ENCODE measurements around the gene SPPL3. TPM values are rescaled to one million over a fixed set of nuclear protein-coding genes. Genes with fewer than 3 reads are reported as not detected.
A peak's percentile ranks its signal among the peaks of the same experiment; 100 is the strongest.
"Not testable (repeated sequence)": the region's sequence is repeated elsewhere in the genome, so short reads cannot be mapped to it uniquely, and the experiment has no call there.

The SPPL3 gene, protein sequence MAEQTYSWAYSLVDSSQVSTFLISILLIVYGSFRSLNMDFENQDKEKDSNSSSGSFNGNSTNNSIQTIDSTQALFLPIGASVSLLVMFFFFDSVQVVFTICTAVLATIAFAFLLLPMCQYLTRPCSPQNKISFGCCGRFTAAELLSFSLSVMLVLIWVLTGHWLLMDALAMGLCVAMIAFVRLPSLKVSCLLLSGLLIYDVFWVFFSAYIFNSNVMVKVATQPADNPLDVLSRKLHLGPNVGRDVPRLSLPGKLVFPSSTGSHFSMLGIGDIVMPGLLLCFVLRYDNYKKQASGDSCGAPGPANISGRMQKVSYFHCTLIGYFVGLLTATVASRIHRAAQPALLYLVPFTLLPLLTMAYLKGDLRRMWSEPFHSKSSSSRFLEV
- total RNA-seq: 26.8 TPM
- long read RNA-seq, full-length matches to known transcripts: 103 of 112 reads
- long read RNA-seq, partial matches to known transcripts: 2 of 112 reads
- long read RNA-seq, other reads (novel, unspliced or antisense): 7 of 112 reads

DNA sequence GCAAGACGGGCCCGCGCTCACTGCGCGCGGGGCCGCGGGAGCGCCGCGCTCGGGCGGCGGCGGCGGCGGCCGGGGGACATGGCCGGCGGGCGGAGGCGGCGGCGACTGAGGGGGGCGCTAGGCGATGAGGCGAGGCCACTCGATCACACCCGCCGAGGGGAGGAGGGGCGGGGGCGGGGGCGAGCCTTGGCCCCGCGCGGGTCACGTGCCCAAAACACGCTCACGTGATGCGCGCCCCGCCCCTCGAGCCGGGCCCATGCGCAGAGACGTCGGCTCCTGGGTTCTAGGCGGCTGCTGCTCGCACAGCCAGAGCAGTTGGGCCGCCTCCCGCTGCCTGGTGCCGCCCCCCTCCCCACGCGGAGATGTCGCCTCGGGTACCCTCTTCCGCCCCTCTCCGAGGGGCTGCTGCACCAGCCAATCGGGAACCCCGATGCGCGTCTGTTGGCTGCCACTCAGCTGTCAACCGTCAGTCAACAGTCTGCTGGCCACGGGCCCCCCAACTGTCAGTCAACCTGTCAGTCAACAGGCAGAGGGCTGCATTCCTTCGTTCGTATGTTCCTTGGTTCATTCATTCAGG, at the start of gene SPPL3:
SPPL3 (minus strand) TSS at position 162 of the 577 bp plus-strand sequence. CDS start 491 bp downstream, outside the sequence.
- intact Hi-C loops (cut with micrococcal nuclease): no loop called here
- peaks cover 53% of the 10 kb centered on the region for H3K4me1 ChIP-seq
- no peaks in the 10 kb centered on the region for H3K36me3 ChIP-seq
- no peaks in the 10 kb centered on the region for H3K27me3 ChIP-seq (ENCODE audit: low read depth)
- TF ChIP-seq, protein P1, sequence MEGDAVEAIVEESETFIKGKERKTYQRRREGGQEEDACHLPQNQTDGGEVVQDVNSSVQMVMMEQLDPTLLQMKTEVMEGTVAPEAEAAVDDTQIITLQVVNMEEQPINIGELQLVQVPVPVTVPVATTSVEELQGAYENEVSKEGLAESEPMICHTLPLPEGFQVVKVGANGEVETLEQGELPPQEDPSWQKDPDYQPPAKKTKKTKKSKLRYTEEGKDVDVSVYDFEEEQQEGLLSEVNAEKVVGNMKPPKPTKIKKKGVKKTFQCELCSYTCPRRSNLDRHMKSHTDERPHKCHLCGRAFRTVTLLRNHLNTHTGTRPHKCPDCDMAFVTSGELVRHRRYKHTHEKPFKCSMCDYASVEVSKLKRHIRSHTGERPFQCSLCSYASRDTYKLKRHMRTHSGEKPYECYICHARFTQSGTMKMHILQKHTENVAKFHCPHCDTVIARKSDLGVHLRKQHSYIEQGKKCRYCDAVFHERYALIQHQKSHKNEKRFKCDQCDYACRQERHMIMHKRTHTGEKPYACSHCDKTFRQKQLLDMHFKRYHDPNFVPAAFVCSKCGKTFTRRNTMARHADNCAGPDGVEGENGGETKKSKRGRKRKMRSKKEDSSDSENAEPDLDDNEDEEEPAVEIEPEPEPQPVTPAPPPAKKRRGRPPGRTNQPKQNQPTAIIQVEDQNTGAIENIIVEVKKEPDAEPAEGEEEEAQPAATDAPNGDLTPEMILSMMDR (IDR thresholded peaks at IDR 0.05; ENCODE audit: borderline replicate concordance): no peak
- H3K4me3 ChIP-seq: peak within 1 kb of the TSS; percentile 98
- H3K9me3 ChIP-seq (replicated peaks): no peaks in the 10 kb centered on the region
- peak within 1 kb of the TSS; percentile 97 for H3K27ac ChIP-seq (replicated peaks)
- DNase-seq: peak; percentile 96

DNA sequence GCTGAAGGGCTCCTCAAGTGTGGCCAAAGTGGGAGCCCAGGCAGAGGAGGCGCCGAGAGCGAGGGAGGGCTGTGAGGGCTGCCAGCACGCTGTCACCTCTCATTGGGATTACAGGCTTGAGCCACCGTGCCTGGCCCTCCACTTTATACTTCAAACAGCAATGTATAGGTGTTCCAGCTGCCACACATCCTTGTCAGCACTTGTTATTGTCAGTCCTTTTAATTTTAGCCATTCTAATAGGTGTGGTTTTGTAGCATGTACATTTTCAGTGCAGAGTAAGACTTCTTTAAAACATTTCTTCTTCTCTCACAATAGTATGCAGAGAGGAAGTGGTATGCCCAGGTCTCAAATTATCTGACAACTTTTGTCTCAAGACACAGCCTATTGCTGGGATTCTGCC, 46.6 kb upstream of the SPPL3 start:
- no peaks in the 10 kb centered on the region for H3K9me3 ChIP-seq (replicated peaks)
- intact Hi-C loops (cut with micrococcal nuclease): no loop called here
- no peak for DNase-seq
- TF ChIP-seq, protein P1 (IDR thresholded peaks at IDR 0.05; ENCODE audit: borderline replicate concordance): no peak
- H3K4me1 ChIP-seq: no peaks in the 10 kb centered on the region
- H3K27ac ChIP-seq (replicated peaks): no peak overlapping the region
- H3K4me3 ChIP-seq: no peak overlapping the region
- no peaks in the 10 kb centered on the region for H3K36me3 ChIP-seq
- no peaks in the 10 kb centered on the region for H3K27me3 ChIP-seq (ENCODE audit: low read depth)

DNA sequence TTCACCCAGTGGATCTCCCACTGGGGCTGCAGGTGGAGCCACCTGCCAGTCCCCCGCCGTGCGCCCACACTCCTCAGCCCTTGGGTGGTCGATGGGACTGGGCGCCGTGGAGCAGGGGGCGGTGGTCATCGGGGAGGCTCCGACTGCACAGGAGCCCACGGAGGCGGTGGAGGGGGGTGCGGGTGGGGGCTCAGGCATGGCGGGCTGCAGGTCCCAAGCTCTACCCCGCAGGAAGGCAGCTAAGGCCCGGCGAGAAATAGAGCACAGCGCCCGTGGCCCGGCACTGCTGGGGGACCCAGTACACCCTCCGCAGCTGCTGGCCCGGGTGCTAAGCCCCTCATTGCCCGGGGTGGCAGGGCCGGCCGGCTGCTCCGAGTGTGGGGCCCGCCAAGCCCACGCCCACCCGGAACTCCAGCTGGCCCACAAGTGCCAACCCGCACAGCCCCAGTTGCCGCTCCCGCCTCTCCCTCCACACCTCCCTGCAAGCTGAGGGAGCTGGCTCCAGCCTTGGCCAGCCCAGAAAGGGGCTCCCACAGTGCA, 46.2 kb upstream of the SPPL3 start:
- H3K27ac ChIP-seq (replicated peaks); intact Hi-C loops (cut with micrococcal nuclease): not testable (repeated sequence)

DNA sequence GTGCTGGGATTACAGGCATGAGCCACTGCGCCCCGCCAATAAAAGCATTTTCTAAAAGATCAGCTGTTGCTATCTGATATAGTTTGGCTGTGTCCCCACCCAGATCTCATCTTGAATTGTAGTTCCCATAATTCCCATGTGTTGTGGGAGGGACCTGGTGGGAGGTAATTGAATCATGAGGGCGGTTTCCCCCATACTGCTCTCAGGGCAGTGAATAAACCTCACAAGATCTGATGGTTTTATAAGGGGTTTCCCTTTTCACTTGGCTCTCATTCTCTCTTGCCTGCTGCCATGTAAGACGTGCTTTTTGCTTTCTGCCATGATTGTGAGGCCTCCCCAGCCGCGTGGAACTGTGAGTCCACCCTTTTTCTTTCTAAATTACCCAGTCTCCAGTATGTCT, 41.4 kb upstream of the SPPL3 start:
- H3K4me1 ChIP-seq; H3K27ac ChIP-seq (replicated peaks); H3K4me3 ChIP-seq; intact Hi-C loops (cut with micrococcal nuclease); H3K9me3 ChIP-seq (replicated peaks); H3K36me3 ChIP-seq; H3K27me3 ChIP-seq (ENCODE audit: low read depth); DNase-seq: not testable (repeated sequence)

More for the DNA sequence above, 46.2 kb upstream of the SPPL3 start:
- not testable (repeated sequence) for H3K4me1 ChIP-seq; H3K9me3 ChIP-seq (replicated peaks); H3K36me3 ChIP-seq; H3K4me3 ChIP-seq; DNase-seq; H3K27me3 ChIP-seq (ENCODE audit: low read depth)

DNA sequence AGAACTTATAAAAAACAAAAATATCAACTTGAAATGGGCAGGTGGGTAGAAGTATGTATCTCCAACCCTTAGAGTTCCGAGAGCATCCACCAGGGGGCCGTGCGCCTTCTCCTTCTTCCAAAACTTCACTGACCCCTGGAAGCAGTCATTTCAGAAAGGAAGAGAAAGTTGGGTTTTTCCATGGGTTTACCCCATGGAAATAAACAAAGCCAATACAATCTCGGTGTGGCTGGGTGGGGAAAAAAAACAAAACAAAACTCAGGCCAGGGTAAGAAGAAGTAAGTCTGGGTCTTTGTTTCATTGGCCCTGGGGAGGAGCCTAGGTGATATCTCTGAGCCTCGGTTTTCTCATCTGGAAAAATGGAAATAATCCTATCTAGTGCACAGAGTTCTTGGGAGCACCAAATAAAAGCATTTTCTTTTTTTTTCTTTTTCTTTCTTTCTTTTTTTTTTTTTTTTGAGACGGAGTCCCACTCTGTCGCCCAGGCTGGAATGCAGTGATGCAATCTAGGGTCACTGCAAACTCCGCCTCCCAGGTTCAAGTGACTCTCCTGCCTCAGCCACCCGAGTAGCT, 40.6 kb upstream of the SPPL3 start:
- intact Hi-C loops (cut with micrococcal nuclease): no loop called here
- Histone ChIP-seq H3K27ac (replicated peaks) (no peak overlapping the region), H3K36me3 (no peaks in the 10 kb centered on the region), H3K9me3 (replicated peaks) (no peaks in the 10 kb centered on the region), H3K4me1 (no peaks in the 10 kb centered on the region), H3K27me3 (ENCODE audit: low read depth) (no peaks in the 10 kb centered on the region), H3K4me3 (no peak overlapping the region)
- TF ChIP-seq, protein P1 (IDR thresholded peaks at IDR 0.05; ENCODE audit: borderline replicate concordance): peak; percentile 74
- peak; percentile 25 for DNase-seq

DNA sequence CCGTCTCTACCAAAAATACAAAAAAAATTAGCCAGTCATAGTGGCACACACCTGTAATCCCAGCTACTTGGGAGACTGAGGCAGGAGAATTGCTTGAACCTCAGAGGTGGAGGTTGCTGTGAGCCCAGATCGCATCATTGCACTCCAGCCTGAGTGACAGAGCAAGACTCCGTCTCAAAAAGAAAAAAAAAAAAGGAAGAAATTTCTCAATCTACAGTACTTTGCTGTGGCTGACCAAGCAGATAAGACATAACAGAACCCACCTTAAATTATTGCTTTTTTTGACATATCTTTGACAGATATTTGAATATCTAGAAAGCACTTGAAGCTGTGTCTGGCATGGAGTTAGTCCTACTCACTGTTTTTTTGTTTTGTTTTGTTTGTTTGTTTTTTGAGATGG, 39.3 kb upstream of the SPPL3 start:
- Histone ChIP-seq H3K27me3 (ENCODE audit: low read depth) (peaks cover 3% of the 10 kb centered on the region), H3K4me3 (no peak overlapping the region), H3K36me3 (no peaks in the 10 kb centered on the region), H3K4me1 (no peaks in the 10 kb centered on the region), H3K27ac (replicated peaks) (no peak overlapping the region), H3K9me3 (replicated peaks) (no peaks in the 10 kb centered on the region)
- DNase-seq: no peak
- intact Hi-C loops (cut with micrococcal nuclease): no loop called here
- TF ChIP-seq, protein P1 (IDR thresholded peaks at IDR 0.05; ENCODE audit: borderline replicate concordance): no peak

Measured in left ventricle myocardium inferior (tissue), 1 donor.